HepG2 (cell line): ENCODE results near the gene CTU2. TPM values are rescaled to one million over a fixed set of nuclear protein-coding genes. Genes with fewer than 3 reads are reported as not detected.

Experiments used
- ATF4 ChIP-seq, 2 experiments: fragments of 450-650 bp in 1 of 2; sonication (generic) in 1 of 2; formaldehyde crosslinking; IDR thresholded peaks; 2 replicates each; pipeline versions ENCODE4 v1.5.0 to v1.8.0; 2020 to 2022; ENCODE audit warnings: mild to moderate bottlenecking in 1 of 2, missing genetic modification reagents in 1 of 2
- CCDC6 ChIP-seq: sonication (generic); formaldehyde crosslinking; IDR thresholded peaks from 2 replicates; pipeline ENCODE4 v1.8.1; 2022; ENCODE audit warnings: mild to moderate bottlenecking, missing genetic modification reagents, moderate library complexity
- CENPX ChIP-seq: sonication (generic); formaldehyde crosslinking; IDR thresholded peaks from 2 replicates; pipeline ENCODE4 v1.9.0; 2021; ENCODE audit warnings: mild to moderate bottlenecking, missing genetic modification reagents, moderate library complexity
- MEIS2 ChIP-seq: sonication (generic); formaldehyde crosslinking; IDR thresholded peaks from 2 replicates; pipeline ENCODE4 v1.9.0; 2021; ENCODE audit warnings: mild to moderate bottlenecking, missing genetic modification reagents
- MIER3 ChIP-seq: IDR thresholded peaks from 2 replicates; pipeline ENCODE4 v1.6.1; 2016; ENCODE audit warnings: missing compliant biosample characterization, borderline replicate concordance
- MTF2 ChIP-seq: sonication (generic); formaldehyde crosslinking; IDR thresholded peaks from 2 replicates; pipeline ENCODE4 v1.5.0; 2020; ENCODE audit warnings: missing genetic modification reagents, borderline replicate concordance
- SMARCE1 ChIP-seq: fragments of 450-650 bp; IDR thresholded peaks from 2 replicates; pipeline ENCODE4 v1.6.1; 2017; ENCODE audit warnings: borderline replicate concordance
- TFE3 ChIP-seq: IDR thresholded peaks from 2 replicates; pipeline ENCODE4 v1.6.1; 2016
- ZFY ChIP-seq: sonication (generic); formaldehyde crosslinking; IDR thresholded peaks from 2 replicates; pipeline ENCODE4 v1.4.0; 2020; ENCODE audit warnings: missing genetic modification reagents
- ZKSCAN5 ChIP-seq: sonication (generic); formaldehyde crosslinking; IDR thresholded peaks from 2 replicates; pipeline ENCODE4 v1.5.1; 2020; ENCODE audit warnings: mild to moderate bottlenecking, missing genetic modification reagents
- ZNF253 ChIP-seq: sonication (generic); formaldehyde crosslinking; IDR thresholded peaks from 2 replicates; pipeline ENCODE4 v1.8.0; 2022; ENCODE audit warnings: mild to moderate bottlenecking, missing genetic modification reagents, borderline replicate concordance
- ZNF326 ChIP-seq: sonication (generic); formaldehyde crosslinking; IDR thresholded peaks from 2 replicates; pipeline ENCODE4 v1.4.0; 2020; ENCODE audit warnings: missing genetic modification reagents, borderline replicate concordance
- ZNF33B ChIP-seq: sonication (generic); formaldehyde crosslinking; IDR thresholded peaks from 2 replicates; pipeline ENCODE4 v1.5.1; 2020; ENCODE audit warnings: mild to moderate bottlenecking, missing genetic modification reagents
- ZNF678 ChIP-seq: sonication (generic); formaldehyde crosslinking; IDR thresholded peaks from 2 replicates; pipeline ENCODE4 v1.4.0; 2020; ENCODE audit warnings: mild to moderate bottlenecking, missing genetic modification reagents
- ZNF740 ChIP-seq: sonication (generic); formaldehyde crosslinking; IDR thresholded peaks from 2 replicates; pipeline ENCODE4 v1.4.0; 2020; ENCODE audit warnings: missing genetic modification reagents
- ZNF772 ChIP-seq: sonication (generic); formaldehyde crosslinking; IDR thresholded peaks from 2 replicates; pipeline ENCODE4 v1.5.0; 2020; ENCODE audit warnings: mild to moderate bottlenecking, missing genetic modification reagents
- ZSCAN25 ChIP-seq: sonication (generic); formaldehyde crosslinking; IDR thresholded peaks from 2 replicates; pipeline ENCODE4 v1.8.0; 2022; ENCODE audit warnings: mild to moderate bottlenecking, missing genetic modification reagents
- polyA plus RNA-seq, 8 experiments: library from polyadenylated mRNA; depleted of rRNA in 3 of 8; stranded (reverse) in 7 of 8; unstranded in 1 of 8; fragments of >200 nt; fragmentation: Illumina TruSeq in 4 of 8; extraction: Trizol in 4 of 8; gene quantifications; 2 replicates each; pipeline versions ENCODE4 v1.2.1 to v1.2.3, GENCODE V29; 2011 to 2016; ENCODE audit warnings: low read depth in 4 of 8, missing spikeins in 1 of 8, mixed read lengths in 1 of 8; ENCODE audit not compliant: insufficient read depth in 1 of 8
- total RNA-seq, 5 experiments: library from RNA; depleted of rRNA; stranded (reverse); fragments of >200 nt; fragmentation: Illumina TruSeq; extraction: Trizol; gene quantifications; 2 replicates each; pipeline ENCODE4 v1.2.3, GENCODE V29; 2016; ENCODE audit warnings: low read depth in 1 of 5
- TF ChIP-seq, protein P1 (sequence below): sonication (generic); formaldehyde crosslinking; IDR thresholded peaks from 2 replicates; pipeline ENCODE4 v1.4.0; 2020; ENCODE audit warnings: missing genetic modification reagents
- TF ChIP-seq, protein P2 (sequence below): sonication (generic); formaldehyde crosslinking; conservative IDR thresholded peaks from 2 replicates; pipeline ENCODE4 v1.8.0; 2022; ENCODE audit warnings: low read depth, missing genetic modification reagents
- TF ChIP-seq, protein P3 (sequence below): sonication (generic); formaldehyde crosslinking; IDR thresholded peaks from 2 replicates; pipeline ENCODE4 v1.5.0; 2020; ENCODE audit warnings: missing genetic modification reagents, mild to moderate bottlenecking, borderline replicate concordance
- TF ChIP-seq, protein P4 (sequence below): sonication (generic); formaldehyde crosslinking; IDR thresholded peaks from 2 replicates; pipeline ENCODE4 v1.8.0; 2022; ENCODE audit warnings: mild to moderate bottlenecking, missing genetic modification reagents, borderline replicate concordance

The CTU2 gene
- total and polyA plus RNA-seq, 2 of the 13 experiments (the other 11 are each of a cell fraction or from before 2014, with no cell fraction given), result 13.3 to 21.9 TPM

GRCh38 chr16:88759245-88759975, 53.1 kb downstream of the CTU2 start (continued):
- TF ChIP-seq, protein P1, sequence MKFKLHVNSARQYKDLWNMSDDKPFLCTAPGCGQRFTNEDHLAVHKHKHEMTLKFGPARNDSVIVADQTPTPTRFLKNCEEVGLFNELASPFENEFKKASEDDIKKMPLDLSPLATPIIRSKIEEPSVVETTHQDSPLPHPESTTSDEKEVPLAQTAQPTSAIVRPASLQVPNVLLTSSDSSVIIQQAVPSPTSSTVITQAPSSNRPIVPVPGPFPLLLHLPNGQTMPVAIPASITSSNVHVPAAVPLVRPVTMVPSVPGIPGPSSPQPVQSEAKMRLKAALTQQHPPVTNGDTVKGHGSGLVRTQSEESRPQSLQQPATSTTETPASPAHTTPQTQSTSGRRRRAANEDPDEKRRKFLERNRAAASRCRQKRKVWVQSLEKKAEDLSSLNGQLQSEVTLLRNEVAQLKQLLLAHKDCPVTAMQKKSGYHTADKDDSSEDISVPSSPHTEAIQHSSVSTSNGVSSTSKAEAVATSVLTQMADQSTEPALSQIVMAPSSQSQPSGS (CRISPR knock-in tag), result peak; percentile 48; the same call in 1 of the 2 replicates
- TF ChIP-seq, protein P2, sequence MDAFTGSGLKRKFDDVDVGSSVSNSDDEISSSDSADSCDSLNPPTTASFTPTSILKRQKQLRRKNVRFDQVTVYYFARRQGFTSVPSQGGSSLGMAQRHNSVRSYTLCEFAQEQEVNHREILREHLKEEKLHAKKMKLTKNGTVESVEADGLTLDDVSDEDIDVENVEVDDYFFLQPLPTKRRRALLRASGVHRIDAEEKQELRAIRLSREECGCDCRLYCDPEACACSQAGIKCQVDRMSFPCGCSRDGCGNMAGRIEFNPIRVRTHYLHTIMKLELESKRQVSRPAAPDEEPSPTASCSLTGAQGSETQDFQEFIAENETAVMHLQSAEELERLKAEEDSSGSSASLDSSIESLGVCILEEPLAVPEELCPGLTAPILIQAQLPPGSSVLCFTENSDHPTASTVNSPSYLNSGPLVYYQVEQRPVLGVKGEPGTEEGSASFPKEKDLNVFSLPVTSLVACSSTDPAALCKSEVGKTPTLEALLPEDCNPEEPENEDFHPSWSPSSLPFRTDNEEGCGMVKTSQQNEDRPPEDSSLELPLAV, result no peak
- TF ChIP-seq CENPX (CRISPR knock-in tag), result no peak
- TF ChIP-seq, protein P3, sequence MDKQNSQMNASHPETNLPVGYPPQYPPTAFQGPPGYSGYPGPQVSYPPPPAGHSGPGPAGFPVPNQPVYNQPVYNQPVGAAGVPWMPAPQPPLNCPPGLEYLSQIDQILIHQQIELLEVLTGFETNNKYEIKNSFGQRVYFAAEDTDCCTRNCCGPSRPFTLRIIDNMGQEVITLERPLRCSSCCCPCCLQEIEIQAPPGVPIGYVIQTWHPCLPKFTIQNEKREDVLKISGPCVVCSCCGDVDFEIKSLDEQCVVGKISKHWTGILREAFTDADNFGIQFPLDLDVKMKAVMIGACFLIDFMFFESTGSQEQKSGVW, result no peak
- TF ChIP-seq ZNF326 (CRISPR knock-in tag), result no peak
- TF ChIP-seq ATF4 (CRISPR knock-in tag; IDR thresholded peaks at IDR 0.05), result no peak
- peak; percentile 81 for TF ChIP-seq ZSCAN25 (CRISPR knock-in tag)
- 0 out of 2 replicates have a peak, but pooled peaks have one; percentile 35 for TF ChIP-seq ZNF33B (CRISPR knock-in tag)
- TF ChIP-seq ZNF772 (CRISPR knock-in tag), result peak; percentile 96
- peak; percentile 60; the same call in 1 of the 2 replicates for TF ChIP-seq TFE3 (CRISPR knock-in tag)
- peak; percentile 72; the same call in 1 of the 2 replicates for TF ChIP-seq CCDC6 (CRISPR knock-in tag)
- no peak; the same call in 1 of the 2 replicates for TF ChIP-seq ZNF678
- no peak for TF ChIP-seq SMARCE1
- TF ChIP-seq MEIS2 (CRISPR knock-in tag), result 0 out of 2 replicates have a peak, but pooled peaks have one; percentile 48
- no peak for TF ChIP-seq ZNF740 (CRISPR knock-in tag)
- TF ChIP-seq MTF2 (CRISPR knock-in tag), result no peak
- TF ChIP-seq ZKSCAN5 (CRISPR knock-in tag), result no peak
- peak; percentile 56; the same call in 1 of the 2 replicates for TF ChIP-seq MIER3 (CRISPR knock-in tag)
- peak; percentile 80 for TF ChIP-seq ZFY (CRISPR knock-in tag)
- TF ChIP-seq ZNF253 (CRISPR knock-in tag), result no peak
- TF ChIP-seq, protein P4, sequence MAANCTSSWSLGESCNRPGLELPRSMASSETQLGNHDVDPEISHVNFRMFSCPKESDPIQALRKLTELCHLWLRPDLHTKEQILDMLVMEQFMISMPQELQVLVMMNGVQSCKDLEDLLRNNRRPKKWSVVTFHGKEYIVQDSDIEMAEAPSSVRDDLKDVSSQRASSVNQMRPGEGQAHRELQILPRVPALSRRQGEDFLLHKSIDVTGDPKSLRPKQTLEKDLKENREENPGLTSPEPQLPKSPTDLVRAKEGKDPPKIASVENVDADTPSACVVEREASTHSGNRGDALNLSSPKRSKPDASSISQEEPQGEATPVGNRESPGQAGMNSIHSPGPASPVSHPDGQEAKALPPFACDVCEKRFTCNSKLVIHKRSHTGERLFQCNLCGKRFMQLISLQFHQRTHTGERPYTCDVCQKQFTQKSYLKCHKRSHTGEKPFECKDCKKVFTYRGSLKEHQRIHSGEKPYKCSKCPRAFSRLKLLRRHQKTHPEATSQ (CRISPR knock-in tag), result no peak
